Tibial nerve (tissue), 4 donors: ENCODE measurements around the gene CD14.

Experiments
- CTCF ChIP-seq, 5 experiments: fragments of 200-600 bp in 3 of 5; fragments of 450-650 bp in 2 of 5; sonication (generic) in 3 of 5; IDR thresholded peaks; one replicate each; pipeline ENCODE4 v1.5.1; 2016 to 2019; ENCODE audit warnings: antibody characterized with exemption in 5 of 5, mild to moderate bottlenecking in 3 of 5, moderate library complexity in 2 of 5
- EP300 ChIP-seq, 2 donors: sonication (generic); formaldehyde crosslinking; IDR thresholded peaks; one replicate each; pipeline ENCODE4 v1.6.1; 2017; ENCODE audit warnings: antibody characterized with exemption in 2 of 2, mild to moderate bottlenecking in 1 of 2
- POLR2A ChIP-seq, 2 donors: fragments of 450-650 bp; IDR thresholded peaks; one replicate each; pipeline ENCODE4 v1.6.1; 2017; ENCODE audit warnings: antibody characterized with exemption in 2 of 2, mild to moderate bottlenecking in 2 of 2, moderate library complexity in 2 of 2

- TF ChIP-seq CTCF (IDR thresholded peaks at IDR 0.05) (no peak), POLR2A (IDR thresholded peaks at IDR 0.05) (no peak), EP300 (IDR thresholded peaks at IDR 0.05) (no peak)
These were observed 2.6 kb upstream of the CD14 start for GRCh38 chr5:140635291-140636257.
